Activated CD4-positive, CD25-positive, alpha-beta regulatory T cell treated with anti-CD3 and anti-CD28 coated beads, Interleukin-2, amount 50 U/mL, for 24 hours (primary cell): ENCODE measurements around the gene UBE2R2.

ENCODE experiments used
- ATAC-seq, 2 donors: fragments of 150-1000 bp; cut with Tn5 transposase; one replicate each; pipeline ENCODE4 v1.10.0; 2021; ENCODE audit warnings: mild to moderate bottlenecking in 1 of 2, moderate library complexity in 1 of 2

UBE2R2 gene

GRCh38 chr9:33885948-33886347 is 69.0 kb downstream of the UBE2R2 start:
- ATAC-seq: no peak

GRCh38 chr9:33893861-33894260 is 76.9 kb downstream of the UBE2R2 start:
- ATAC-seq: no peak

- ATAC-seq: no peak
Observed at GRCh38 chr9:33894316-33894715, 77.4 kb downstream of the UBE2R2 start.

- no peak for ATAC-seq
Observed at GRCh38 chr9:33903157-33903780, 86.3 kb downstream of the UBE2R2 start.

- no peak for ATAC-seq
Observed at GRCh38 chr9:33905137-33905536, 88.2 kb downstream of the UBE2R2 start.

- no peak for ATAC-seq
Observed at GRCh38 chr9:33906769-33907168, 89.8 kb downstream of the UBE2R2 start.

- ATAC-seq: no peak
Observed at GRCh38 chr9:33907347-33907746, 90.4 kb downstream of the UBE2R2 start.

- no peak for ATAC-seq
Observed at GRCh38 chr9:33908114-33908513, 91.2 kb downstream of the UBE2R2 start.

GRCh38 chr9:33908749-33909148 is 91.8 kb downstream of the UBE2R2 start:
- ATAC-seq: no peak

- no peak for ATAC-seq
Observed at GRCh38 chr9:33913541-33913940, 96.6 kb downstream of the UBE2R2 start.

- ATAC-seq: no peak
Observed at GRCh38 chr9:33914887-33915628, 98.1 kb downstream of the UBE2R2 start.

GRCh38 chr9:33917036-33917435 is 100.1 kb downstream of the UBE2R2 start:
- no peak for ATAC-seq

GRCh38 chr9:33919276-33919897 is 102.4 kb downstream of the UBE2R2 start:
- ATAC-seq: no peak

GRCh38 chr9:33921967-33922895 is 105.3 kb downstream of the UBE2R2 start:
- ATAC-seq: peak; percentile 47 to 49

- no peak for ATAC-seq
Observed at GRCh38 chr9:33923079-33923478, 106.1 kb downstream of the UBE2R2 start.

- no peak for ATAC-seq
Observed at GRCh38 chr9:33923998-33924701, 107.2 kb downstream of the UBE2R2 start.

GRCh38 chr9:33924978-33925797 is 108.2 kb downstream of the UBE2R2 start:
- ATAC-seq: no peak

- no peak for ATAC-seq
Observed at GRCh38 chr9:33926746-33927485, 110.0 kb downstream of the UBE2R2 start.

- no peak for ATAC-seq
Observed at GRCh38 chr9:33927694-33928093, 110.7 kb downstream of the UBE2R2 start.

- no peak for ATAC-seq
Observed at GRCh38 chr9:33931326-33931725, 114.4 kb downstream of the UBE2R2 start.
